Lung (tissue), 12 donors: ENCODE measurements around the gene NCOA7. TPM values are rescaled to one million over a fixed set of nuclear protein-coding genes. Genes with fewer than 3 reads are reported as not detected.
A peak's percentile ranks its signal among the peaks of the same experiment; 100 is the strongest.

Experiments used
- ATAC-seq: fragments of 200-7000 bp; cut with Tn5 transposase; one replicate; pipeline ENCODE4 v1.9.1; 2020; ENCODE audit warnings: moderate number of reproducible peaks; ENCODE audit not compliant: insufficient read depth, low FRiP score
- DNase-seq, 3 donors: peaks; one replicate each; pipeline ENCODE4 v3.0.0-alpha.2; 2013 to 2017
- H3K27ac ChIP-seq, 2 donors: one replicate each; pipeline ENCODE4 v1.5.1; 2013; ENCODE audit warnings: mild to moderate bottlenecking in 2 of 2, moderate library complexity in 2 of 2, control low read depth in 1 of 2, inconsistent platforms in 1 of 2, low read depth in 1 of 2, low read length in 1 of 2
- H3K27me3 ChIP-seq, 3 donors: one replicate each; pipeline ENCODE4 v1.5.1; 2013; ENCODE audit warnings: low read length in 2 of 3; ENCODE audit not compliant: control insufficient read depth in 3 of 3, insufficient read depth in 3 of 3
- H3K36me3 ChIP-seq, 4 donors: one replicate each; pipeline ENCODE4 v1.5.1; 2013; ENCODE audit warnings: low read length in 4 of 4, mild to moderate bottlenecking in 1 of 4, moderate library complexity in 1 of 4; ENCODE audit not compliant: control insufficient read depth in 4 of 4, insufficient read depth in 4 of 4
- H3K4me1 ChIP-seq, 5 donors: one replicate each; pipeline ENCODE4 v1.5.1; 2013; ENCODE audit warnings: low read length in 5 of 5, mild to moderate bottlenecking in 2 of 5, moderate library complexity in 1 of 5; ENCODE audit not compliant: control insufficient read depth in 5 of 5, insufficient read depth in 5 of 5
- H3K4me3 ChIP-seq: one replicate; pipeline ENCODE4 v1.5.1; 2013; ENCODE audit warnings: mild to moderate bottlenecking, control low read depth, moderate library complexity
- H3K9ac ChIP-seq, 2 donors: one replicate each; pipeline ENCODE4 v1.5.1; 2013; ENCODE audit warnings: low read length in 2 of 2, control low read depth in 1 of 2; ENCODE audit not compliant: insufficient read depth in 1 of 2
- H3K9me3 ChIP-seq, 4 donors: one replicate each; pipeline ENCODE4 v1.5.1; 2013; ENCODE audit warnings: low read length in 3 of 4, mild to moderate bottlenecking in 1 of 4, moderate library complexity in 1 of 4; ENCODE audit not compliant: control insufficient read depth in 4 of 4, insufficient read depth in 3 of 4
- WGBS, 2 donors: extraction: QIAGEN DNeasy Blood & Tissue Kit; methylation state at CpG; one replicate each; pipeline ENCODE4 v1.1.7; 2013; 5-methylcytosine and 5-hydroxymethylcytosine counted together
- polyA plus RNA-seq, 2 donors: library from polyadenylated mRNA; stranded (reverse); fragments of 200-250 nt; gene quantifications; one replicate each; pipeline ENCODE4 v1.2.1, GENCODE V29; 2013
- total RNA-seq, 2 donors: library from RNA; depleted of rRNA in 1 of 2; stranded (reverse); fragments of >200 nt in 1 of 2; gene quantifications; one replicate each; pipeline ENCODE4 v1.2.1, GENCODE V29; 2014 to 2021
- TF ChIP-seq, protein P1 (sequence below): IDR thresholded peaks from 2 replicates; pipeline ENCODE4 v1.5.1; 2012; ENCODE audit warnings: mild to moderate bottlenecking; ENCODE audit errors: control extremely low read depth, extremely low read depth
- donor health status: control.
- donor health status: control.
- donor health status: Bipolar disorder and iron deficiency.
- donor health status: healthy.
- donor health status: DM: yes; HTN: yes; CAD: no.

The NCOA7 gene
- total and polyA plus RNA-seq, 4 donors = 28.9 to 81.4 (median 57.2) TPM

DNA sequence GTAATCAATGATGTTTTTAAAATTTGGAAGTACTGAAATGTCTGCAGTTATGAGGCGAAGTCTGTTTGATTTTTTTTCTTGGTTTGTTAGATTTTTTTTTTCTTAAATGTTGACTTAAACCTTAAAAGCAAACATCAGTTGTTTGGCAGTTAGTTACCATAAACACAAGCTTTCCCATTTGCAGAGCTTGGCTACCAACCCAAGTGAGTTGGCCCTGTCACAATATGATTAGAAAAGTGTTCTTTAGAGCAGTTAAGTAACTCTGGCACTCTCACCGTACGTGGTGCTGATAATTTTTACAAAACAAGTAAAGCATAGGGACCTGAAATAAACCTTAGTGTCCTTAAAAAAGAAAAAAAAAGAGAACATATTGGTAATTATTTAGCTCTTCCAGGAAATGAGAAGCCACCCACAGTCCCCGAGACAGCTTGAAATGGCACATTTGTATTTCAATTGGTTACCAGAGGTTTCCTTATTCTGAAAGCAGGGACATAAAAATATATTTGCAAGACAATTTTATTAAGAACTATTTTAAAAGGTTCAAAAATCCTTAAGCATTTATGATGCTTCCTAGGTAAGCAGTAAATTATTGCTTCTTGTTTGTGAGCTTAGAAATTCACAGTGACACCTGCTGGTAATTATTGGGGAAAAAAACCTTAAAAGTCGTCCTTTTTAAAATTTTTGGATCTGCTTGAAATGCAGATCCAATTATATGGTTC lies 37.4 kb upstream of the NCOA7 start:
- TF ChIP-seq, protein P1, sequence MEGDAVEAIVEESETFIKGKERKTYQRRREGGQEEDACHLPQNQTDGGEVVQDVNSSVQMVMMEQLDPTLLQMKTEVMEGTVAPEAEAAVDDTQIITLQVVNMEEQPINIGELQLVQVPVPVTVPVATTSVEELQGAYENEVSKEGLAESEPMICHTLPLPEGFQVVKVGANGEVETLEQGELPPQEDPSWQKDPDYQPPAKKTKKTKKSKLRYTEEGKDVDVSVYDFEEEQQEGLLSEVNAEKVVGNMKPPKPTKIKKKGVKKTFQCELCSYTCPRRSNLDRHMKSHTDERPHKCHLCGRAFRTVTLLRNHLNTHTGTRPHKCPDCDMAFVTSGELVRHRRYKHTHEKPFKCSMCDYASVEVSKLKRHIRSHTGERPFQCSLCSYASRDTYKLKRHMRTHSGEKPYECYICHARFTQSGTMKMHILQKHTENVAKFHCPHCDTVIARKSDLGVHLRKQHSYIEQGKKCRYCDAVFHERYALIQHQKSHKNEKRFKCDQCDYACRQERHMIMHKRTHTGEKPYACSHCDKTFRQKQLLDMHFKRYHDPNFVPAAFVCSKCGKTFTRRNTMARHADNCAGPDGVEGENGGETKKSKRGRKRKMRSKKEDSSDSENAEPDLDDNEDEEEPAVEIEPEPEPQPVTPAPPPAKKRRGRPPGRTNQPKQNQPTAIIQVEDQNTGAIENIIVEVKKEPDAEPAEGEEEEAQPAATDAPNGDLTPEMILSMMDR = no peak
- no peak for ATAC-seq
- Histone ChIP-seq H3K36me3 (peaks cover 0 to 9% (median 0%) of the 10 kb centered on the region in 4 donors), H3K4me3 (no peak overlapping the region), H3K27ac (peak overlapping the region in 1 of 2 donors; percentile 40), H3K9ac (no peak overlapping the region), H3K27me3 (peaks cover 0 to 54% (median 44%) of the 10 kb centered on the region in 3 donors), H3K4me1 (peaks cover 0 to 17% (median 4%) of the 10 kb centered on the region in 5 donors), H3K9me3 (no peaks in the 10 kb centered on the region)
- DNase-seq = peak in 2 of 3 donors; percentile 56 to 57
- WGBS, 2 donors = 49 to 61% methylated on average over 5 of the region's 5 CpGs

DNA sequence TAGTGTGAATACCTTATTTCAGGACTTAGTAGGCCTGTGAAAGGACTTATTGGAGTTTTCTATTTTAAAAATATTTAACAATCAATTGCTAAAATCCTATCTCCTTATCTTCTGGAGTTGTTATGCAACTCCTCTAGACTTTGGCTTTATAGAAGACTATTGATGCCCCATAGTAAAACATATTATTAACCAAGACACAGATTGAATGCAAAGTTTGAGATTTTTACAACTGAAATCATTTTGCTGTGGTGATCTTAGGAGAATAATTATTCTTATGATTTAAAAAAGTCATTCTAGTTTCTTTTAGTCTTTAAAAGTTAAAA lies 36.9 kb upstream of the NCOA7 start:
- peak overlapping the region in 1 of 2 donors; percentile 9 for H3K27ac ChIP-seq
- peaks cover 0 to 9% (median 0%) of the 10 kb centered on the region in 4 donors for H3K36me3 ChIP-seq
- no peak for DNase-seq
- no peak for ATAC-seq
- no peak overlapping the region for H3K4me3 ChIP-seq
- no peak overlapping the region for H3K9ac ChIP-seq
- H3K9me3 ChIP-seq = no peaks in the 10 kb centered on the region
- TF ChIP-seq, protein P1 = no peak
- H3K4me1 ChIP-seq = peaks cover 0 to 12% (median 4%) of the 10 kb centered on the region in 5 donors
- H3K27me3 ChIP-seq = peaks cover 0 to 49% (median 39%) of the 10 kb centered on the region in 3 donors

DNA sequence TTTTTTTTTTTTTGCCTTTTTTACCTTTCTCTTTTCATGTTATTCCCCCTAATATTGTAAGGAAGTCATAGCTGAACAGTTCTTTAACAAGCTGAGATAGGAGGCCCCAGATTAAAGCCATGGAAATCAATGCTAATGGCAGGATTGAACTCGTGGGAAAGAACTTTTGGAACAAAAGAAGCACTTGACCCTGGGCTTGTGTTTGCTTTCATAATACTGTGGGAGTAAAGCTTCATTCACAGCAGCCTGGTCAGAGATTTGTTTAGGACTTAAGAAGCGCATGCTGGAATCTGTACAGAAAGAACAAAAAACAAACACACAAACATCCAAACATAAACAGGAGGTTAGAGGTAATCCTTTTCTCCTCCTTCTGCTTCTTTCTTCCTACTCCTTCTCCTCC lies 36.2 kb upstream of the NCOA7 start:
- Histone ChIP-seq H3K9me3 (peaks cover 0 to 4% (median 0%) of the 10 kb centered on the region in 4 donors), H3K4me3 (no peak overlapping the region), H3K4me1 (peaks cover 0 to 11% (median 4%) of the 10 kb centered on the region in 5 donors), H3K36me3 (peaks cover 0 to 13% (median 0%) of the 10 kb centered on the region in 4 donors), H3K9ac (no peak overlapping the region), H3K27ac (peak overlapping the region in 1 of 2 donors; percentile 66), H3K27me3 (peaks cover 0 to 47% (median 39%) of the 10 kb centered on the region in 3 donors)
- ATAC-seq (no peak), DNase-seq (no peak)
- TF ChIP-seq, protein P1 = no peak
- WGBS, 2 donors = 56 to 74% methylated on average over 2 of the region's 2 CpGs
